OCI-LY1 (cell line): Measurements from ENCODE around the gene IFNGR1.

Source experiments
- CTCF ChIP-seq: fragments of 200-600 bp; sonication (generic), shearing (Covaris generic); IDR thresholded peaks from 2 replicates; pipeline ENCODE4 v1.5.1; 2017; ENCODE audit warnings: mild to moderate bottlenecking, antibody characterized with exemption, low read length, moderate library complexity, mixed read lengths
- EZH2 ChIP-seq: fragments of 200-600 bp; sonication (generic), shearing (Covaris generic); IDR thresholded peaks from 2 replicates; pipeline ENCODE4 v1.8.0; 2017; ENCODE audit warnings: borderline replicate concordance, mixed run types, mild to moderate bottlenecking, antibody characterized with exemption, low read length, moderate library complexity, mixed read lengths

- TF ChIP-seq CTCF (no peak), EZH2 (no peak)
Measured at GRCh38 chr6:137197684-137198645, 21.2 kb downstream of the IFNGR1 start.
